Limb (tissue), 2 donors: ENCODE measurements around the gene NUDT12.

ENCODE experiments used
- DNase-seq, 2 donors: peaks; one replicate each; pipeline ENCODE4 v3.0.0-alpha.2; 2016; ENCODE audit errors: extremely low spot score in 2 of 2

NUDT12 gene

GRCh38 chr5:103541114-103541513 is 21.5 kb downstream of the NUDT12 start:
- no peak for DNase-seq

DNA sequence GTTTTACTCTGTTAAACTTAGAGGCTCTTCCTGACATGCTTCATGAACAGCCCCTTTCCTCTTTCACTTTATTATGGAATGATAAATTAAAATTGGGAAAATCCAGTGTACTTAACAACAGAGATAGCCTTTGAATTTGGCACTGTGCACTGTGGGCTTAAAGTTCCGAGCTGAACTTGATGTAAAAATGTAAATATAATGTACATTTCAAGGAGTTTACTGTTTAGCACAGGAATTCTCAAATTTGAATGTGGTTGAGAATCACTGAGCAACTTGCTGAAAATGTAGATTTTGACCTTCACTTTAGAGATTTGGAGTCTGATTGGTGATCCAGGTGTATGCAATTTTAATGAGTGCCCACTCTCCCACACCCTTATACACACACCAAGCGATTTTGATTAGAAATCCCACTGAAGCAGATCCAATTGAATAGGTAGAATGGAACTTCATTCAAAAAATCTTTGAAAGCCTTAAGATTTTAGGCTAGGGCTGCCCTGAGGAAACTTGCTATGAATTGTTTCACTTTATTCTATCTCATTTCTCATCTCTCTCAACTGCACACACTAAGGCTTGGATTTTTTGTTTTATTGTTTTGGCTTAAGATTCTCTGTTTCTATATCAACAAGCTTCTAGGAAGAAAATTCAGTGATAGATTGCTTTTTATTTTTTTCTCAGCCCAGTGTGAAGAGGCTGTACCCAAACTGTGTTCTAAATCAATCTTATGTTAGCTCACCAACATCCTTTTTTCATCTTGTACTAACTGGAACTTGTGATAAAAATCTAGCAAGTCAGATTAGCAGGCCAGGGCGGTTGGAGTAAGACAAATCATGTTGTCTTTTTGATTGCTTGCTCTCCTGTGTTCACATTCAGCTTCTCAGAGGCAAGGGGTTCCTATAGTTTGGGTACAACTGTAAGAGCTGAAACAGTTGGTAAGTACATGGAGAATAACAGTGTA is 22.9 kb downstream of the NUDT12 start:
- no peak for DNase-seq

DNA sequence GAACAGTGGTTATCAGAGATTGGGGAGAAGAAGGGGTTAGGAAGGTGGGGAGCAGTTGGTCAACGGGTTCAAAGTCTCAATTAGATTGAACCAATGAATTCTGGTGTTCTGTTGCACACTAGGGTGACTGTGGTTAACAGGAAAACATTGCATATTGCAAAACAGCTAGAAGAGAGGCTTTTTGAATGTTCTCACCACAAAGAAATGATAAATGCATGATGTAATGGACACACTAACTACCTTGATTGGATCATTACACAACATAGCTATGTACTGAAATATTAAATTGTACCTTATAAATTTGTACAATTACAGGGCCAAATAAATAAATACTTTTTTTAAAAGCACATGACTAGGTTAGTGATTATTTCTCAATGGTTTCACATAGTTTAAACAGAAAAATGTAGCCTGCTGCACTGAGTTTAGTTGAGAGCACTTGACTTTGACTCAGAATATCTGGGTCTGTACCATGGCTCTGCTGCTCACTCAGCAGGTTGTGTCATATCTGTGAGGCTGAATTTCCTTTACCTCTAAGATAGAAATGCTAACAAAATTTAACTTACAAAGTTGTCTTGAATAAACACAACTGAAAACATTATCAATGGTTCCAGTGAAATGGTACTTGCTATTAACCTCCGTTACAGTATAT is 30.4 kb downstream of the NUDT12 start:
- no peak for DNase-seq

GRCh38 chr5:103526164-103526915 is 36.2 kb downstream of the NUDT12 start:
- DNase-seq = no peak

DNA sequence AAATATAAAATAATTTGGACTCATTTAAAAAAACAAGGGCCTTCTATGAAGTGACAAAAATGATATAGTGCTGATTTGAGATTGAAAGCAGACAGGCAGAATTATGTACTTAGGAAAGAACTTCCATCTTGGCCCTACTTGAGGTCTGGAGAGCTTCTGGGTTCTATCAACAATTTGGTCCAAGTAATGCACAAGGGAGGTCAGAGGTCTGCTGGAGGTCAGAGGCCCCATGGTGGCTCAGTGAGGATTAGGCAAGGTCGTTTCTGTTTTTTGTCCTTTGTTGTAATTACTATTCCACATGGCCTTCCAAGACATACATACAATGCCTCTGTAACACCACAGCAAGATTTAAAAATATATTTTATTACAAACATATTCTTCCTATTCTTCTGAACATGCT is 37.2 kb downstream of the NUDT12 start:
- DNase-seq = no peak

- DNase-seq = no peak
Measured at GRCh38 chr5:103523319-103523718, 39.3 kb downstream of the NUDT12 start.

DNA sequence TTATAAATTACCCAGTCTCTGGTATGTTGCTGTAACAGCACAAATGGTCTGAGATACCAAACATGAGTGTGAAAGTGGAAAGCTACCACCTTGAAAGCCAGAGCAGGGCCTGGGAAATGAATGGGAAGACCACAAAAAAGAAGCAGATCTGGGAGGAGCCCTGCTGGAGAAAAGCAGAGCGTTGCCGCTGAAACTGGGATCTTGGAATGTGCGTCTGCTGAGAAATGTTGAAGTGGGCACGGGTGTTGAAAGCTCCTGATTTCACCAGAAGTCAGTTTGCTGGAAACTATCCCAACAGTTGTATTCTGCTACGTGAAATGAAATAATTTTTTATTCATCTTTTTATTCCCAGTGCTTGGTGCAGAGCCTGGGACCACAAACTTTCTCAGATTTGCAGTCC is 40.0 kb downstream of the NUDT12 start:
- DNase-seq = no peak

GRCh38 chr5:103519550-103519949 is 43.0 kb downstream of the NUDT12 start:
- DNase-seq = no peak

GRCh38 chr5:103514371-103514770 is 48.2 kb downstream of the NUDT12 start:
- no peak for DNase-seq

DNA sequence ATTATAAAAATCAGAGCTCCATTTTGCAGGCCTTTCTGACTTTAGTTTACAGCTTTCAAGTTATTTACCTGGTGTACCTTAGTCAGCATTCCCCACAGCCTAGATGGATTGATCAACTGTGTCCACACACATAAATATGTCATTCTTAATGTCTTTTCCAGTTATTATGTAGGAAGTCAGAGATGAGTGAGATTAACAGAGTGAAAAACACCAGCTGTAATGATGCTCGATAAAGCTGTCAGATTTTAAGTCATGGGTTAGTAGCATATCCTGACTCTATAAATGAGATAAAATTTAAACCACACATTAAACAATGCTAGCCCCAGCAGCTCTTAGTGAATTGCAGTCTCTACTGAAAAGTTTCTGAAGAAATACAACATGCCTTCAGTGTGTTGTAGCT is 48.9 kb downstream of the NUDT12 start:
- no peak for DNase-seq

DNA sequence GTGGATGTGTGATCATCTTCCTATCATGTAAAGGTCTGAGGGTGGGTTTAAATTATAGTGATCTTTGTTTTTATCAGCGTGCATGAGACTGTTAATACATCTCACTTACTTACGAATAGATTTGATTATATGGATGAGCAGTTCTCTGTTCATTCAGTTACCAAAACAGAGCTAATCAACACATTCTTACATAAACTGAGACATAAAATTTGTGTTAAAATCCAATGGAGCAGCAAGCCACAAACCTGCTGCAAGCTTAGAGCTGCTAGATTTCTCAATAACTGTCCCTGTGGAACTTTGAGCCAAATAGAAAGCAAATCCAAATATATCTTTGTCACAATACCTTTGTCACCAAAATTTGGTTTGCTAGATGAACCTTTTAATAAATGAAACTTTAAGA is 50.1 kb downstream of the NUDT12 start:
- no peak for DNase-seq

GRCh38 chr5:103511554-103511885 is 51.1 kb downstream of the NUDT12 start:
- DNase-seq = no peak

DNA sequence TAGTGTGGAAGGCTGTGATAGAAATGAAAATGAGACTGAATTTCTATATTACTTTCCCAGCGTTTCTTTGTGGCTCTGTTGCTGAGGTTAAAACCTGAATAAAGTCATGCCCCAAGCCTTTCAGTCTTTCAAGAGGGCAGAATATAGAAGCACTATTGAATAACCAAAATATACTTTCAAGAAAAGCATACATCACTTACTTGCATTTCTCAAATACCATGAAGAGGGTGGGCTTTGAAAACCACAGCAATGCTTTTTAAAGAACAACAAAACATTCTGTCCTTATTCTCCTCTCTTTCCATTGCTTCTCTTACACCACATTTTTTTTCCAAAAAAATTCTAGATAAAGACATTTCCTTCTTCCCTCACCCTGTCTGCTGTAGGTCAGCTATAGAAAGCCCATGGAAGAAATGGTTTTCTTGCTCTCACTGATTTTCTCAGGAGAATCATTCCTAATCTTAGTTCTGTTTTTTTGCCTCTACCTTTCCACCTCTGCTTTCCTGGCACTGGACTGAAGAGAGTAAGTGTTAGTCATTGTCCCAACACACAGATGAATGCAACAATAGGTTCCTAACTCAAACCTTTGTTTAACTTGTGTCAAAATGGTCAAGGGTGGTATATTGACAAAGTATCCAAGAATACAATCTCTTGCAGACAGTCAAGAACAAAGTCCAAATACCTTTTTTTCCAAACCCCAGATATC is 51.6 kb downstream of the NUDT12 start:
- no peak for DNase-seq

DNA sequence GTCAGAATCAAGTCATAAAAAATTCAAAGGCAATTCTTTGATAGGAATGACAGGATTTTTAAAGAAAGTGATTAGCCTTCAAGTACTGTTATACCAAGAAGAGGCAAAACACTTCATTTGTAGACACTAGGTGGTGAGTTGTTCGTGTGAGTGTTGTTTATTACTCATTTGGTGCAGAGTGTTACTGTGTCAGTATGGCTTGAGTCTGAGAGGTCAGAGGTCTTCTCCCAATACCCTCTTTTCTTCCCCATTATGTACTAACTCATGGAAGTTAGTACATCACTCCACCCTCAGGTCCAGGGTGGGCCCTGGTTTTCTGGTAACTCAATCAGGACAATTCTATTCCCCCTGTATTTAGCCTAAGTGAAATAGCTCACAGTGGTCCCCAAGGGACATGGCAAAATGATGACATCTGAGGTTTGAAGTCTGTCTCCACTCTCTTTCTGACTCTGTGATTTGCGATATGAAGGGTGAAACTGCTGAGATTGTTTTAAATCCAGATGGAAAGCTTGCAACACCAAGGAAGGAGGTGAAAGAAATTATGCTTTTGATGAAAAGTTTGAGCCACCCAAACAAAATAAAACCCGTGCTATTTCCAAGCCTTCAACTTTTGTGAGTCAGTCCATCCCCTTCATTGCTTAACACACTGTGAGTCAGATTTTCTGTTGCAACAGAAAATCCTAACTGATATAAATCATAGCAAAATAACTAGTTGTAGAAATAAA is 56.8 kb downstream of the NUDT12 start:
- DNase-seq = no peak

- no peak for DNase-seq
Measured at GRCh38 chr5:103503066-103503465, 59.5 kb downstream of the NUDT12 start.

- DNase-seq = no peak
Measured at GRCh38 chr5:103502662-103503061, 59.9 kb downstream of the NUDT12 start.
